ENCODE data around the gene NPPB. TPM values are rescaled to one million over a fixed set of nuclear protein-coding genes. Genes with fewer than 3 reads are reported as not detected.

NPPB gene
- polyA plus RNA-seq, 1 donor from 2014 or later, result not detected

GRCh38 chr1:11907275-11908094 lies 48.7 kb upstream of the NPPB start:
- peak overlapping the region; percentile 99 for H3K27ac ChIP-seq (ENCODE audit: low read length)
- no peaks in the 10 kb centered on the region for H3K36me3 ChIP-seq (ENCODE audit: insufficient read depth, low read length)
- H3K79me2 ChIP-seq (replicated peaks; ENCODE audit: insufficient read depth, low read length), result no peaks in the 10 kb centered on the region
- no peaks in the 10 kb centered on the region for H4K20me1 ChIP-seq (ENCODE audit: insufficient read depth)
- H3K4me3 ChIP-seq (ENCODE audit: low read length), result peak overlapping the region; percentile 75
- H3K9me3 ChIP-seq (ENCODE audit: low read length), result no peaks in the 10 kb centered on the region
- H3K9ac ChIP-seq (ENCODE audit: low read length), result peak overlapping the region; percentile 98
- no peak overlapping the region for H2AFZ ChIP-seq (ENCODE audit: low read depth, low read length)
- H3K9me2 ChIP-seq (ENCODE audit: insufficient read depth, low read length), result no peaks in the 10 kb centered on the region
- no peak for TF ChIP-seq TAF1 (IDR thresholded peaks at IDR 0.05; ENCODE audit: low read depth)
- no peak for TF ChIP-seq EP300 (conservative IDR thresholded peaks at IDR 0.05; ENCODE audit: poor library complexity, severe bottlenecking)
- peak; percentile 99 for TF ChIP-seq CTCF (IDR thresholded peaks at IDR 0.05; ENCODE audit: poor library complexity, severe bottlenecking)
- TF ChIP-seq, protein P1, sequence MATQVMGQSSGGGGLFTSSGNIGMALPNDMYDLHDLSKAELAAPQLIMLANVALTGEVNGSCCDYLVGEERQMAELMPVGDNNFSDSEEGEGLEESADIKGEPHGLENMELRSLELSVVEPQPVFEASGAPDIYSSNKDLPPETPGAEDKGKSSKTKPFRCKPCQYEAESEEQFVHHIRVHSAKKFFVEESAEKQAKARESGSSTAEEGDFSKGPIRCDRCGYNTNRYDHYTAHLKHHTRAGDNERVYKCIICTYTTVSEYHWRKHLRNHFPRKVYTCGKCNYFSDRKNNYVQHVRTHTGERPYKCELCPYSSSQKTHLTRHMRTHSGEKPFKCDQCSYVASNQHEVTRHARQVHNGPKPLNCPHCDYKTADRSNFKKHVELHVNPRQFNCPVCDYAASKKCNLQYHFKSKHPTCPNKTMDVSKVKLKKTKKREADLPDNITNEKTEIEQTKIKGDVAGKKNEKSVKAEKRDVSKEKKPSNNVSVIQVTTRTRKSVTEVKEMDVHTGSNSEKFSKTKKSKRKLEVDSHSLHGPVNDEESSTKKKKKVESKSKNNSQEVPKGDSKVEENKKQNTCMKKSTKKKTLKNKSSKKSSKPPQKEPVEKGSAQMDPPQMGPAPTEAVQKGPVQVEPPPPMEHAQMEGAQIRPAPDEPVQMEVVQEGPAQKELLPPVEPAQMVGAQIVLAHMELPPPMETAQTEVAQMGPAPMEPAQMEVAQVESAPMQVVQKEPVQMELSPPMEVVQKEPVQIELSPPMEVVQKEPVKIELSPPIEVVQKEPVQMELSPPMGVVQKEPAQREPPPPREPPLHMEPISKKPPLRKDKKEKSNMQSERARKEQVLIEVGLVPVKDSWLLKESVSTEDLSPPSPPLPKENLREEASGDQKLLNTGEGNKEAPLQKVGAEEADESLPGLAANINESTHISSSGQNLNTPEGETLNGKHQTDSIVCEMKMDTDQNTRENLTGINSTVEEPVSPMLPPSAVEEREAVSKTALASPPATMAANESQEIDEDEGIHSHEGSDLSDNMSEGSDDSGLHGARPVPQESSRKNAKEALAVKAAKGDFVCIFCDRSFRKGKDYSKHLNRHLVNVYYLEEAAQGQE (IDR thresholded peaks at IDR 0.05; ENCODE audit: borderline replicate concordance), result no peak
- peak; percentile 92 for TF ChIP-seq RAD21 (conservative IDR thresholded peaks at IDR 0.05)
- TF ChIP-seq MXI1 (conservative IDR thresholded peaks at IDR 0.05; ENCODE audit: poor library complexity, severe bottlenecking), result no peak
- peak; percentile 99 for TF ChIP-seq SMC3 (conservative IDR thresholded peaks at IDR 0.05; ENCODE audit: poor library complexity)
- TF ChIP-seq POLR2AphosphoS5 (IDR thresholded peaks at IDR 0.05), result no peak
- no peak for TF ChIP-seq EZH2 (IDR thresholded peaks at IDR 0.05; ENCODE audit: borderline replicate concordance, insufficient read depth, low read length, poor library complexity, severe bottlenecking)
- no peaks in the 10 kb centered on the region for H3F3A ChIP-seq (ENCODE audit: insufficient read depth, low read length, poor library complexity, severe bottlenecking)
- no peaks in the 10 kb centered on the region for H3K27me3 ChIP-seq (ENCODE audit: insufficient read depth, low read depth, low read length)
- no peak overlapping the region for H3K4me2 ChIP-seq (ENCODE audit: low read length)

DNA sequence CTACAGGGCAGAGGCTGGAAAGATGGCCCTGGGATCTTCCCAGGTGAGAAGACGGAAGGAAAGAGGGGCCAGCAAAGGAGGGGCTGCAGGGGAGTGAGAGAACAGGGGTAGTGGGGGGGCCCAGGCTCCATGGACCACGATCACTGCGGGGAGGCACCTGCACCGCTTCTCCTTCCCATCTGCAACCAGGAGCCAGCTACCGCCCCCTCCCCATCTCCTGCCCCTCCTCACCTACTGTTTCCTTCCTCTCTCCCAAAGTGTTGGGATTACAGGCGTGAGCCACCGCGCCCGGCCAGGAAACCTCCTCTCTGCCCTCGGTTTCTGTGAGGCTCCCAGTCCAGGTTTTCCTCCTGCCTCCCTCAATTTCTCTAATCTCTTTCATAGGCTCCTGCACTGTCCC lies 48.1 kb upstream of the NPPB start:
- Histone ChIP-seq H3K27me3 (ENCODE audit: insufficient read depth, low read depth, low read length) (no peaks in the 10 kb centered on the region), H3F3A (ENCODE audit: insufficient read depth, low read length, poor library complexity, severe bottlenecking) (no peaks in the 10 kb centered on the region), H3K9ac (ENCODE audit: low read length) (peak overlapping the region; percentile 42), H3K9me3 (ENCODE audit: low read length) (no peaks in the 10 kb centered on the region), H3K27ac (ENCODE audit: low read length) (peak overlapping the region; percentile 14), H2AFZ (ENCODE audit: low read depth, low read length) (no peak overlapping the region), H3K4me3 (ENCODE audit: low read length) (no peak overlapping the region), H3K9me2 (ENCODE audit: insufficient read depth, low read length) (no peaks in the 10 kb centered on the region), H3K79me2 (replicated peaks; ENCODE audit: insufficient read depth, low read length) (no peaks in the 10 kb centered on the region), H4K20me1 (ENCODE audit: insufficient read depth) (no peaks in the 10 kb centered on the region), H3K36me3 (ENCODE audit: insufficient read depth, low read length) (no peaks in the 10 kb centered on the region), H3K4me2 (ENCODE audit: low read length) (no peak overlapping the region)
- TF ChIP-seq EZH2 (IDR thresholded peaks at IDR 0.05; ENCODE audit: borderline replicate concordance, insufficient read depth, low read length, poor library complexity, severe bottlenecking) (no peak), CTCF (IDR thresholded peaks at IDR 0.05; ENCODE audit: poor library complexity, severe bottlenecking) (no peak), MXI1 (conservative IDR thresholded peaks at IDR 0.05; ENCODE audit: poor library complexity, severe bottlenecking) (no peak), POLR2AphosphoS5 (IDR thresholded peaks at IDR 0.05) (no peak), EP300 (conservative IDR thresholded peaks at IDR 0.05; ENCODE audit: poor library complexity, severe bottlenecking) (no peak), TAF1 (IDR thresholded peaks at IDR 0.05; ENCODE audit: low read depth) (no peak), SMC3 (conservative IDR thresholded peaks at IDR 0.05; ENCODE audit: poor library complexity) (no peak), RAD21 (conservative IDR thresholded peaks at IDR 0.05) (no peak)
- TF ChIP-seq, protein P1 (IDR thresholded peaks at IDR 0.05; ENCODE audit: borderline replicate concordance), result no peak

All from neural cell (in vitro differentiated cells).